Brain pericyte (primary cell): Measurements from ENCODE around the gene MPRIP.
"Not testable (repeated sequence)": the region's sequence is repeated elsewhere in the genome, so short reads cannot be mapped to it uniquely, and the experiment has no call there.

Experiments used
- DNase-seq: peaks from one replicate; pipeline ENCODE4 v3.0.0-alpha.2; 2012; ENCODE audit warnings: low read depth, low spot score

MPRIP gene

DNA sequence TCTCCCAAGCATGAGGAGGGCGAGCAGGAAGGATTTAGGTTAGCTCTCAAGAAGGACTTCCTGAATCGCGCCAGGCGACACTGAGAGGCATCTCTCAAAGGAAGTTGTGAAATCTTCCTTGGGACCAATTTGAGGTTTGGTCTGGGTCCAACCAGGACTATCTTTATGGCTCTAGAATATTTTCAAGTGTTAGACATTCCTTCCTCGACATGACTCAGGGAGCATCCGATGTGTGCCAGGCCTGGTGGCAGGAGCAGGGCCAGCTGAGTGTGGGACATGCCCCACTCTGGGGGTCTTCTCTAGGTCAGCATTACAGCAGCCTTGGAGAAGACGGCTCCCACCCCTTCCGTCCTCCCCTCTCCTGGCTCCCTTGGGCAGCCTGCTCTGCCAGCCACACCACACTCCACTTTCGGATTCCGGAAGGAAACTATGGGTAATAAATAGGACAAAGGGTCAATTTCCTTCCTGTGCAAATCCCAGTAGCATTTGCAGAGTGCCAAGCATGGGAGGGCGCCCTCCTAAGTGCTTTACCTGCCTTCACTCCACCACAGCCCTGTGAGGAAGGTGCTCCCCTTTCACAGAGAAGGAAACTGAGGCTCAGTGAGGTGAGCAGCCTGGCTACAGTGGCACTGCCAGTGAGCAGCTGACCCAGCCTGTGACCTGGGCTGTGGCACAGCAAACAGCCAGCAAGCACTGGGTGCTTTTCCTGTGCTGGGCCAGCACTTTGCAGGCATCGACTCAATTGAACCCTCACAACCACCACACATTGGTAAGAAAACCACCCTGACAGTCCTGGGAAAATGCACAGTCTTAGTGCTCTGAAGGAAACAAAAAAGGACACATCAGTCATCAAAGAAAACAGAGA, 31.0 kb upstream of the MPRIP start:
- DNase-seq: not testable (repeated sequence)

DNA sequence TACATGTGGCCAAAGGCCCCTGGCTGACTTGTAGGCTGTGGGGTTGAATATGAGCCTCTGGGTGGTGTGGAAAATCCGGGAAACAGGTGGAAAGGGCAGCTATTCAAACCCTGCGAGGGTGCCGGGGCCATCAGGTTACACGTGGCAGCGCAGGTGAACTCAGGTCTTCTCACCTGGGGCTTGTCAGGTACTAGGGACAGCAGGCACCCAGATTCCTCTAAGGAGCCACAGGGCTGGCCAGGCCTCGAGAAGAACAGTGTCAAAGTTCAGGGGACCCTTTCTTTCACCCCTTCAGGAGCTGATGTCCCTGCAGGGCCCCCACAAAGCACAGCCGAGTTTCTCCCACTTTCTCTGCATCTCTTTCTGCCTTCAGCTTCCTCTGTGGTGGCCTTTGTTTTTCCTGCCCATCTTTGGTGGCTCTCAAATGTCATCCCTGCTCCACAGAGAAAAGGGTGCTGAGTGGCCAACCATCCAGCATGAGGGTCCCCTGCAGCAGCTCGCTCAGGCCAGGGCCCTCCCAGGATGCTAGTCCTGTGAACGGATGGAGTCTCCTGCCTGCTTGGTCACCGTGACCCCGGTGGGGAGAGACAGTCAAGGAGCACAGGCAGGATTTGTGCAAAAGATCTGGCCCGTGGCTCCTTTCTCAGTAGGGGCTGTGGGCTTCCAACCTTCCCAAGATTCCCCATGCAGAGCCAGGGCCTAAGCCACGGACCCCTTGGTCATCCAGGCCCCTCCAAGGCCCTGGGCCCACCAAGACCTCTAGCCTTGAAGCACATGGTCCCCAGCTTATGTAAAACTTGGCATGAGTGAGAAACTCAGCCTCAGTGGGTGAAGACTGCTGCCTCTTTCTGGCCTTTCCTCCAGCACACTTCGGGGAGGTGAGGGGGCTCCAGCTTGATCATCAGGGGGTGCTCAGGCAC, 28.2 kb upstream of the MPRIP start:
- not testable (repeated sequence) for DNase-seq

DNA sequence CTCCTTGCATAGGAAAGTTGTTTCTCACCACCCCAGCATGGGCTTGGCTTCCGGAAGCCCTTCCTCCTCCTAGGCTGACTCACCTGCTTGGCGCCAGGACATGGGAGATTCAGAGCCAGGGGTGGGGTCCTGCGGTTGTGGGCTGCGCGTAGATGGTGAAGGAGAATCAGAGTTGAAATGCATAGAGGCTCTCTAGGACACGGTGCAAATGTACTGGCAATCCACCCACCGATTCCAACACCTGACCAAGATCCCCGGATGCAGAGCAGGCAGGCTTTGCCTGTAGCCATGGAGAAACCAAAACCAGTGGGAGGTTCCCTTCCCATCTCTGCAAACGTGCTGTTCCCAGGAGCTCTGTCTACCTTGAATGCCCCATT, 27.5 kb upstream of the MPRIP start:
- not testable (repeated sequence) for DNase-seq

- DNase-seq: no peak
Observed at GRCh38 chr17:17015230-17015629, 27.0 kb upstream of the MPRIP start.

DNA sequence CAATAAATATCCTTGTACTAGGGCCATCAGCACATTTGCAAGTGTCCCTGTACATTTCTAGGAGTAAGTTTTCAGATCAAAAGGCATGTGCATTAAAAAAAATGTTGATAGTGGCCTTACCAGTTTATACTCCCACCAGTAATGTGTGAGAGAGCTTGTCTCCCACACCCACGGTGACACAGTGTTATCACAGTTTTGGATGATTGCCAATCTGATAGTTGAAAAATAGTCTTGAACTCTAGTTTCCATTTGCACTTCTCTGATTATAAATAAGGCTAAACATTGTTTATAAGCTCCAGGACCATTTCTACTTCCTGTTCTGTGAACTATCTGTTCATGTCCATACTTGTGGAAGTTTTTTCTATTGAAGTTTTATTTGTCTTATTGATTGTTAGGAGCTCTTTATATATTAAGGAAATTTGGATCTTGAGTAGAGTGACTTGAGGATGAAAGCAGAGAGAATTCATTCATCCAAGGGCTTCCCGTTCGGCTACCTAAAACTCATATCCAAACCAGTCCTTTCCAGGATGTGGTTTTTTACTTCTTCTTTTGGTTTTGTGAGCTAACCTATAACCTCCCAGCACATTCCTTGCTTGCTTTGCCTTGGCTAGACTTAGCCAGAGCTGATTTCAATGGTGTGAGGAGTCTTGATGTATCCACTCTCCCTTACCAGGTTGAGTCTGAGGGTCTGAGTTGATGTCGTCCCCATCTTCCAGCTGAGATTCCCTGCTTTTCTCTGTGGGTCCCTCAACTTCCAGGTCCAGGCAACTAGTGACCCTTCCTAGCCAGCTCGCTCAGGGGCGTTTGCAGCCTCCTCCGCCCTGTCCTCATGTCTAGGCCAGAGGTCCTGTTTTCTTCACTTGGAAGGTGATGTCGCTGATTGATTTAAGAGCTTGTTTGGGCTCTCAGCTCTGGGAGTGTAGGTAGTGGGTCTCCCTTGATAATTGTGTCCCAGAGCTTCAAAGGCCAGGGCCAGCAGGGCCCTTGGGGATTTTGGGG, 25.8 kb upstream of the MPRIP start:
- DNase-seq: not testable (repeated sequence)

- DNase-seq: no peak
Observed at GRCh38 chr17:17017343-17018014, 24.8 kb upstream of the MPRIP start.

DNA sequence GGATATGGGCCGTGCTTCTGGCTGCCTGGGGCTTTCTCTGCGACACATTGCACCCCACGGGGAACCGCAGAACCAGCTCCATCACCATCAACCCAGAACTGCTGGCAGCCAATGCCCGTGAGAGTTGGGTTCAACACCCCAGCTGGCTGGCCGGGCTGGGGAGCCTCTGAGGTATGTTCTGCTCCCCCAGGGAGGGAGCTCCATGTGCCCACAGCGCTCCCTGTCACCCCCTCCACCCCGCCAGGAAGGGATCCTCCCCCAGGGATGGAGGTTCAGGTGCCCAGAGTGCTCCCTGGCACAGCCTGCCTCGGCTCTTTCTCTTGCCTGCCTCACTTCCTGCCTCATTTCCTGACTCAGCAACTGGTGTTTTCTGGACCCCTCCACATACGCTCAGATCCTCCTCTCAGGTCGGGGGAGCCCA, 24.2 kb upstream of the MPRIP start:
- no peak for DNase-seq

DNA sequence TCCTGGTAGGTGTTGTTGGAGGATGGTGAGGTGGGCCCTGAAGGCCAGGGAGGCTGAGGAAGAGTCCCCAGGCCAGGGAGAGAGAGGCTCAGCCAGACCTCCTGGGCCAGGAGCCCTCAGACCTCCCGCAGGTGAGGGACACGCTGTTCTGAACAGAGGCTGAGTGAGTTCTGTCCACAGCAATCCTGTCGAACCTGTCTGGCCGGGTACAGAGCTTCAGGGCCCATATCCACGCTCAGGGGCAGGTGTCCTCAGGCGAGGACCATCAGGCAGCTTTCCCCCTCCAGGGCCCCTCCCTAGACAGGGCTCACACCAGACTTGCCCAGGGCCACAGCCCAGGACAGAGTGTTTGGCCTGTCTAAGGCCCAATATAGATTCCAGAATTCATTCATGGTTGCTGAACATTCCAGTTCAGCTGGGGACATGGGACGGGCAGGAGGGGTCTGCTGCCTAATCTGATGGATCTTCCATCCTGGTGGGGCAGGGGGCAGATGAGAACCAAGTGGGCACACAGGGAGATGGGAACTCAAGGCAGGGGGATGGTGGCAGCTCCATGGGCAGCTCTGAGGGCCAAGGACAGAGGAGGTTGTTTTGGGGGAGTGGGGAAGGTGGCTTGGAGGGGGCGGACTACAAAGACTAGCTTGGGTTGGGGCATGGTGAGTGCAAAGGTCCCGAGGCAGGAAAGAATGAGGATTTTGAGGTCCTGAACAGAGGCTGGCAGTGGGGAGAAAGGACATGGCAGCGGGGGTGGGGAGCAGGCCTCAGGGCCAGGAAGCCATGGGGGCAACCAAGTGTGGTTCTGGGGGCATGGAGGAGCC, 23.4 kb upstream of the MPRIP start:
- DNase-seq: no peak

- no peak for DNase-seq
Observed at GRCh38 chr17:17019430-17019762, 22.9 kb upstream of the MPRIP start.

GRCh38 chr17:17019891-17020456, 22.3 kb upstream of the MPRIP start:
- no peak for DNase-seq

GRCh38 chr17:17020821-17021193, 21.4 kb upstream of the MPRIP start:
- DNase-seq: no peak

GRCh38 chr17:17021194-17021863, 20.9 kb upstream of the MPRIP start:
- DNase-seq: no peak

- no peak for DNase-seq
Observed at GRCh38 chr17:17022011-17022410, 20.2 kb upstream of the MPRIP start.

DNA sequence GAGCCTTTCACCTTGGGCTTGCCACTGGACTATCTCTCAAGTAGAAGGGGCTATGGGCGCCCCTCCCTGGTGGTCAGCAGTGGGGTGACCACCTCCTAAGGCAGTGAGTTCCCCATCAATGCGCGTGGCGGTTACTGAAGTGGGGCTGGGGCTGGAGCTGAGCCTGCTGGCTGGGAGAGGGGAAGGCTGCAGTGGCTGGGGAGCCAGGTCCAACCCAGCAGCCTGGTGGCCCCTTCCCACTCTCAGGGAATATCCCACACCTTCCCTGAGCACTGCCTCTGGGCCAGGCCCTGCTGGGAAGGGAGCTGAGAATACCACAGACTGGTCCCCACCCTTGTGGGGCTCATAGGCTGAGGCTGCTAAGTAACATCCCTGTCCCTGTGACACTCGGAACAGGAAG, 19.8 kb upstream of the MPRIP start:
- DNase-seq: no peak

- DNase-seq: no peak
Observed at GRCh38 chr17:17024778-17025300, 17.4 kb upstream of the MPRIP start.

GRCh38 chr17:17025621-17026020, 16.6 kb upstream of the MPRIP start:
- DNase-seq: no peak

DNA sequence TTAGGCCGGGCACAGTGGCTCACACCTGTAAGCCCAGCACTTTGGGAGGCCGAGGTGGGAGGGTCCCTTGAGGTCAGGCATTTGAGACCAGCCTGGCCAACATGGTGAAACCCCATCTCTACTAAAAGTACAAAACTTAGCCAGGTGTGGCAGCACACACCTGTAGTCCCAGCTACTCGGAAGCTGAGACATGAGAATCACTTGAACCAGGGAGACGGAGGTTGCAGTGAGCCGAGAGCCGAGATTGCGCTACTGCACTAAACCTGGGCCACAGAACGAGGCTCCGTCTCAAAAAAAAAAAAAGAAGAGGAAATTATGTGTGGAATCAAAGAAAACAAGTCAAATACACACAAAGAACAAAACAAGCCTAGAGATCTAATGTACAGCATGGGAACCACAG, 16.1 kb upstream of the MPRIP start:
- no peak for DNase-seq

- DNase-seq: no peak
Observed at GRCh38 chr17:17027442-17028058, 14.7 kb upstream of the MPRIP start.
